ENCODE measurements around the gene RAPGEF3. TPM values are rescaled to one million over a fixed set of nuclear protein-coding genes. Genes with fewer than 3 reads are reported as not detected.

RAPGEF3 gene
- total and polyA plus RNA-seq, 9 of the 15 experiments (the other 6 are each of a cell fraction or from before 2014, with no cell fraction given): 0.03 to 0.78 (median 0.37) TPM; not detected in 1

GRCh38 chr12:47776471-47777143, 17.9 kb upstream of the RAPGEF3 start (continued):
- TF ChIP-seq MAFF (IDR thresholded peaks at IDR 0.05; ENCODE audit: low read length) (peak; percentile 95), NFE2 (IDR thresholded peaks at IDR 0.05; ENCODE audit: low read depth) (peak; percentile 95), EGR1 (conservative IDR thresholded peaks at IDR 0.05) (peak; percentile 51; the same call in 1 of the 2 replicates), ZFX (CRISPR knock-in tag; IDR thresholded peaks at IDR 0.05) (peak; percentile 41; the same call in 1 of the 2 replicates), ZNF609 (CRISPR knock-in tag; IDR thresholded peaks at IDR 0.05; ENCODE audit: borderline replicate concordance) (no peak), MLX (CRISPR knock-in tag; conservative IDR thresholded peaks at IDR 0.05) (no peak), PREB (CRISPR knock-in tag; IDR thresholded peaks at IDR 0.05) (0 out of 2 replicates have a peak, but pooled peaks have one; percentile 31), E2F3 (CRISPR knock-in tag; IDR thresholded peaks at IDR 0.05) (no peak), CHAMP1 (IDR thresholded peaks at IDR 0.05) (no peak), ARID4B (CRISPR knock-in tag; IDR thresholded peaks at IDR 0.05) (peak; percentile 37; the same call in 1 of the 2 replicates), MEF2D (tag; conservative IDR thresholded peaks at IDR 0.05; ENCODE audit: low read depth) (0 out of 2 replicates have a peak, but pooled peaks have one; percentile 55)
